IPS-NIHi7 (cell line): ENCODE measurements around the gene MAEA.
A peak's percentile ranks its signal among the peaks of the same experiment; 100 is the strongest.

ENCODE experiments used
- DNase-seq: peaks from one replicate; pipeline ENCODE4 v3.0.0; 2012; ENCODE audit warnings: mixed read lengths; ENCODE audit errors: extremely low spot score

MAEA gene

DNA sequence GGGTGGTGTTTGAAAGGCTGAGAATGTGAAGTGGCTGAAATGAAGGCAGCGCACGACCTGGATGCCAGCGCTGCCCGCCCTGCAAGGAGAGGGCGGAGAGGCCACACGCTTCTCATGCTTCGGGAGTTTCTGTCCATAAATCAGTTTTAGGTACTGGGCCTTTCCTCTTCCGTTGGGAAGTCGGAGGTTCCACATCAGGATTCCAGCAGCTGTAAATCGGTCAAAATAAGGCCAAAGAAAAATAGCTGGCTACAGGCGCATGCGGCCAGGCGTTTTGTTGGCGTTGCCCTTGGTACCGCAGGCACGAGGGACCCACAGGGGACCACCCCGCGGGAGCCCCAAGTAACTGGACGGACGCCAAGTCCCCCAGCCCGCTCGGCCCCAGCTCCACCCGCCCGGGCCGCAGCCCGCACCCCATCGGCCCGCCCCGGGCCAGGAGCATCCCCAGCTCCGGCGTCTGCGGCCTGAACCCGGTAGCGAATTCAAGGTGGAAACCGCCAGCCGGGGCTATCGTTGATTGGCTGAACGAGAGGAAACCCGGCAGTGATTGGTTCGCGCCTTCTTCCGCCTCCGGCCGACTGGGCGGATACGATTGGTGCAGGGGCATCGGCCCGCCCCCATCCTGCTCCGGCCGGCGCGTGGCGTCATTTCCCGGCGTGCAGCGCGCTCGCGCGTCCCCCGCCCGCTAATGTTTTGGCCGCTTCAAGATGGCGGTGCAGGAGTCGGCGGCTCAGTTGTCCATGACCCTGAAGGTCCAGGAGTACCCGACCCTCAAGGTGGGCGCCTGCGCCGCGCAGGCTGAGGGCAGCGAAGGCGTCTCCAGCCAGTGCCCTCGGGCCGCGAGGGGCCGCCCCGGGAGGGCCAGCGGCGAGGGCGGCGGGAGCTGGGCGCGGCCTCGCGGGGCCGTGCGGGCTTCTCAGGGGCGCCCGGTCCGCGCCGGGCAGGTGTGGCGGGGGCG, at the start of gene MAEA:
Gene MAEA (plus strand): TSS at position 685 of the 958 bp plus-strand sequence. CDS start 23 bp downstream, at position 708.
- peak; percentile 100 for DNase-seq

GRCh38 chr4:1239950-1240307, 49.8 kb upstream of the MAEA start:
- no peak for DNase-seq

GRCh38 chr4:1240721-1241465, 48.8 kb upstream of the MAEA start:
- no peak for DNase-seq

- no peak for DNase-seq
Observed at GRCh38 chr4:1241466-1241935, 48.2 kb upstream of the MAEA start.

DNA sequence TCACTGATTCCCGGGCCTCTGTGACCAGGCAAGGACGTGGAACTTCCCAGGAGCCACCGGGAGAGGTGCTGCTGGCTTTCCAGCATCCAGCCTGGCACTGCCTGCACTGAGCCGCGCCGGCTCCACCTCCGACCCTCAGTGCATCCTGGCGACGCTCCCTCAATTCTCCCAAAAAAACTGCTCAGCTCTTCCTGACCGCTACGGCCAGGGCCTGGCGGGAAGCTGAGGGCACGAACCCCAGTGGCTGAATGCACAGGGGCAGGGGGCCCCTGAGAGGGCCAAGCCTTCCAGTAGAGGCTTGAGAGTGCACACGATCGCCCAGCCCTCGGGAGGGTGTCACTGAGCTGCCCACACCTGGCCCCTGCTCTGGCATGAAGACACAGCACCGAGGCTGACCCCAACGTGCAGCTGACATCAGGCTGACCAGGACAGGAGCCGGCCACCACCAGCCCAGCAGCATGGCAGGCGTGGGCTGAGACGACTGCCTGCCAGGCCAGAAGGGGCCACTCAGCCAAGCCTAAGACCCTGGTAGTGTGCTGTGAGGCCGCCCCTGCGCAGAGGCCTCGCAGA, 47.7 kb upstream of the MAEA start:
- peak; percentile 5 for DNase-seq

GRCh38 chr4:1242506-1243450, 46.9 kb upstream of the MAEA start:
- peak; percentile 7 for DNase-seq

DNA sequence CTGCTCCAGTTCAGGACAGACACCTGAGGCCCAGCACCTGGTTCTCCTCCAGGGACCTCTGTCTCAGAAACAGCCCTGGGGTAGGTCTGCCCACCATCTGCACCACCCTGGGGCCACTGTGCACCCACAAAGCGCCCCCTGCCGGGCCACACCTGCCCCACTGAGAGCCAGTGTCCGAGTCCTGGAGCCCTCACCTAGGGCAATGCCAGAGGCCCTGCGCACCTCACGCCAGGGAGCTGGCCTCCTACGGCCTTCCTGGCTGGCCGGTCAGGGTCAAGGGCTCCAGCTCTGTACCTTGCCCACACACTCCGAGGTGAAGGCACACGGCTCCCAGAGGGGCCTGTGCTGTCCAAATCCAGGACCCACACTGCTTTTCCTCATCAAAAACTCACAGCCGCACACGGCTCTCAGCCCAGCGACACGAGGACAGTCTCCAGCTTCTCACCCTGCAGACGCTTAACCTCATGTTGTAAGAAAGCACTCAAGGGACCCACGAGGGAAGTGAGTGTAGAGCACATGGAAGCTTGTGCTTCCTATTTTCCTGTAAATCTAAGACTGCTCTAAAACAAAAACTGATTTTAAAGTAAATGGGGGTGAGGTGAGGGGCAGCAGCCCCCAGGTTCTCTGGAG, 46.1 kb upstream of the MAEA start:
- DNase-seq = peak; percentile 8

DNA sequence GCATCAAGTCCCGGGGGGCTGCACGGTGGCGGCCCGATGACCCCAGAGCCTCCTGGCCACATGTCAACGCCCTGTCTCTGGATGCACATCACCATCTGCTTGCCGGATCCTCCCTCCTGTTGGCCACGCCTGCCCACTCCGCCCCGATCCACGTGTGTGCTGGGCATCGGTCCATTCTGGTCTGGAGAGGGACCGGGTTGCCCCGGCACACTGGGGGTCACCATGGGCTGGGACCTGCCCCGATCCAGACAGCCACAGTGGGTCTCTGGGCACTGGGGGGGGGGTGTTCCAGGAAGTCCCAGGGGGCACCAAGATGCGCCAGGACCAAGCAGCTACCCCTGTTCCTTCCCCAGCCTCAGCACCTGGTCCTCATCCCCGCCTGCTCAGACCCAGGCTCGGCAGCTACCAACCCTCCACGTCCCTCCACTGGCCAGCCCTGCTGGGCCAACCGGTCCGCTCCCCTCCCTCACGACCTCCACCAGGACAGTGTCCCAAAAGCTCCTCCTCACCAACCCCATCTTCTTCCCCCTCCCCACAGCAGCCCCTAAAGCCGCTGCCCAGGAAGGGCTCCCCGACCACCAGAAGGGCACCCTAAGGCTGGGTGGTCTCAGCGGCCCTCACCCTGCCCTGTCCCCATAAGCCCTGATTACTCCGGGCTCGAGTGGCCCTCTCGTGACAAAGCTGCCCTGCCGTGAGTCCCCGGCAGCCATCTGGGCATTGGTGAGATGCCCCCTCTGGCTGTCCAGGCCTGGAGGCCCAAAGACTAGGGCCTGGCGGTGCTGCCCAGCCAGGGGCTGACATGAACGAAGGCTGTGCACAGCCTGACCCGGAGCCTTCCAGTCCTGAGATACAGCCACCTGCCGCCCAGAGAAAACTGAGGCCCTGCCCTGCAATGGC, 45.4 kb upstream of the MAEA start:
- DNase-seq = peak; percentile 9

GRCh38 chr4:1244978-1245471, 44.7 kb upstream of the MAEA start:
- peak; percentile 4 for DNase-seq

GRCh38 chr4:1245481-1246051, 44.1 kb upstream of the MAEA start:
- peak; percentile 7 for DNase-seq

DNA sequence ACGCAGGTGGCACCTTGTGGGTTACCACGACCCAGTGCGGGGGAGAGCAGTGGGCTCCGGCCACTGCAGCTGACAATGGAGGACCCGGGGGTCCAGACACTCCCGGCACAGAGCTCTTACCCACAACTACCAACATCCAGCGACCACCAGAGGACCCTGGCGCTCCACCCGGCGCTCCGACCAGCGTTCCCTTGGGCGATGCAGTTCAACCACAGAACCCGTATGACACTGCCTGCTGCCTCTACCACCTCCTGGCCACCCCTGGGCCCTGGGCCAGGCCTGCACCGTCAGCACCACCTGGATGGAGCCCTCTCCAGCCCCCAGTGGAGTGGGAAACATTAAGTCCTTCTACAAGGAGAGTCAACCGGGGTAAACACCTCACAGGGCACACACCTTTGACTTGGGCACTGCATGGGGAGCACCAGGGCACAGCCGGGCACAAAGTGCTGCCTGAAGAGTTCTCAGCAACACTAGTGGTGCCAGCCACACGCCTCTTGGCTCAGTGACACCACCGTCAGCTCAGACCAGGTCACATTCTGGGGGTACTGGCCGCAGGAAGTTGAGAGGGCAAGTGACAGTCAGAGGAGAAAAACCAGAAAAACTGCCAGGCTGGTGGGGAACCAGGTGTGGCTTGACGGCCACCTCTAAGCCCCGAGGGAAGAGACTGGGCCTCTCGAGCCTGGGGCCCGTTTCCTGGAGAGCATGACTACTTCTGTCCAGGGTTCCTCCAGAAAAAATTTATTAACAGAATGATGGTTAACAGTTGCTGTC, 43.4 kb upstream of the MAEA start:
- peak; percentile 10 for DNase-seq

DNA sequence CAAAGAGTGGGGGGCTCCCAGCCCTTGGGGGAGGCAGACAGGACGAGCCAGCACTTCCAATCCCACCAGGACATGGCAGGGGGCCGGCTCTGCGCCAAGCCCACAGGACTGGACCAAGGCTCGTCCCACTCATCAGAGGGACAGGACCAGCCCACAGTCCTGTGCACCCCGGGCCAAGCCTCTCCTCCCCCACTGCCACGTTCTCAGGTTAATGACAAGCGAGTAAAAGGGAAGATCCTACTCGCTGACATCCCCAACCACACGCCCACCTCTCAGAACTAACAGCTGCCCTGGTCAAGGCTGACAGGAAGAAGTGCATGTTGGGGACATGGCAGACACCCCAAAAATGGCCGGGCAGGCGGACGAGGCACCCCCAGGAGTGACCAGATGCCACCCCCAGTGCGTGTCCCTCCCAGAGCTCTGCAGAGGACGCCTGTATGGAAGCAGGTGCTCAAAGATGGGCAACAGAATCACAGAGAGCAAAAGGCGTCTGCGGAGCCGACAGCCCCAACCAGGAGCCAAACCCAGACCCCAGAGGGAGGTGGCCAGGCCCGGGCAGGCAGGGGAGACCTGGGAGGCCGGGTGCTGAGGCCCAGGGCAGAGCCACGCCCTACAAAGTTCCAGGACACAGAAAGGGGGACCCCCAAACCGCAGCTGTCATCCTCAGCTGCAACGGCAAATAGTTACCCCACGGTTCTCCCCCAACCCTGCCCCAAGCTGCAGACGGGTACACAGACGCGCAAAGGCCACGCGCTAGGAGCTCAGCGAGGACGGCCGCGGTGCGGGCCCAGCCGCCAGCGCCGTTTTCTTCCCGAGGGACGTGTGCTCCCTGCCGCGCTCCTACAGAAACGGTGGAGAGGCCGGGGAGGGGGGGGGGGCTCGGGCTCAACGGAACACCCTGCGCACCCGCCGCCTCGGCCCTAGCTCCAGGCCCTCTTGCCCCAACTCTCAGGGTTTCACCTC, 42.5 kb upstream of the MAEA start:
- DNase-seq = peak; percentile 27

DNA sequence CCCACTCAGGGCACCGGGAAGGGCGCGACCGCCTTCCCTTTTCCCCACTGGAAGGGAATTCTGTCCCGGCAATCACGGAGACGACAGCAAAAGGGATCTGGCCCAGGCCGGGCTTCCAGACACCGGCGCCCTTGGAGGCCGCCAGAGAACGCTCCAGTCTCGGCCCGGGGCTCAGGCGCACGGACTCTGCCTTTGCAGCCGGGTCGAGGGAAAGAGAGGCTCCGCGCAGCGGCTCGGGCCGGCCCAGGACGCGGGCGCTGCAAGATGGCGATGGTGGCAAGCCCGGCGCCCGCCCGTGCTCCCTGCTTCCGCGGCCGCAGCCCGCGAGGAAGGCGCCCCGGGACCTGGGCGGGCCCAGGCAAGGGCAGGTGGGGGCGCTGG, 41.8 kb upstream of the MAEA start:
- DNase-seq = no peak

DNA sequence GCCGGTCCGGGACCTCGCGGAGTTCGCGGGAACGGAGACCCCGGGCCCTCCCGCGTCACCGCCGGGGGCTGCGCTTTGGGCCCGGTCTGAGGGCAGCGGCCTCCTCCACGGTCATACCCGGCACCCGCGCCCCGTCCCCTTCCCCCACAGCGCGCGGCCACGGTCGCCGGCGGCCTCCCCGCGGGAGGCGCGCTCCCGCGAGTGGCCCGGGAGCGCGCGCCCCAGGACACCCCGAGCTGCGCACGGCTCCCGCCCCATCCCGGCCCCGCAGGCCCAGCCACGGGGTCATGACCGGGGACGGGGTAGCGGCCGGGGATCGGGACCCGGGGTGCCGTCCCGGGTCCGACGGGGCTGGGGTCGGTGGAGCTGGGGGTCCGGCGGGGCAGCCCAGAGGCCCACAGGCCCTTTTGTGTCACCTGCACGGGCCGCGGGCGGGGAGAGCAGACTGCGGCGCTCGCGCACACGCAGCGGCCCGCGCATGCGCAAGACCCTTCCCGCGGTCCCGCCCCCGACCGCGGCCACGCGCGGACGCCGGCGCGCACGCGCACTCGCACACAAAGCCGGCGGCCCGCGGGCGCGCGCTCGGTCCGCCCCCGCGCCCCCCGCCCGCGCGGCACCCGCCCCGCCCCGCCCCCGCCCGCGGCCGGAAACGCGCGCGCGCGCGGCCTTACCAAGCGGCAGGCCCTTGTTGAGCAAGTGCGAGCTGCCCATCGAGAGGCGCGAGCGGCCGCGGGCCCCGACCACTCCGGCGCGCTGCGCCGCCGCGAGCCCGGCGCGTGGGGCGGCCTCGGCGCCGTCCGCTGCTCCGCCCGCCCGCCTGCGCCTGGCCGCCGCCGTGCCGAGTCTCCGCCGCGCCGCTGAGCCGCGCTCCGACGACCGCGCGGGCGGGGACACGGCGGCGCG, 41.2 kb upstream of the MAEA start, which contains the start of gene CTBP1:
Gene CTBP1 (minus strand): TSS at position 886 of the 903 bp plus-strand sequence. CDS start 7,799 bp downstream, outside the sequence.
- DNase-seq = peak; percentile 97

GRCh38 chr4:1249148-1249730, 40.5 kb upstream of the MAEA start:
- peak; percentile 91 for DNase-seq
